Stimulated activated naive CD4-positive, alpha-beta T cell treated with Interleukin-2 at 50 U/mL for 16 hours (primary cell): Measurements from ENCODE around the gene NOVA1.
"Not testable (repeated sequence)": the region's sequence is repeated elsewhere in the genome, so short reads cannot be mapped to it uniquely, and the experiment has no call there.

Experiments used
- DNase-seq: peaks from one replicate; lab custom pipeline; 2025; lab: John Stamatoyannopoulos, UW

NOVA1 gene, protein sequence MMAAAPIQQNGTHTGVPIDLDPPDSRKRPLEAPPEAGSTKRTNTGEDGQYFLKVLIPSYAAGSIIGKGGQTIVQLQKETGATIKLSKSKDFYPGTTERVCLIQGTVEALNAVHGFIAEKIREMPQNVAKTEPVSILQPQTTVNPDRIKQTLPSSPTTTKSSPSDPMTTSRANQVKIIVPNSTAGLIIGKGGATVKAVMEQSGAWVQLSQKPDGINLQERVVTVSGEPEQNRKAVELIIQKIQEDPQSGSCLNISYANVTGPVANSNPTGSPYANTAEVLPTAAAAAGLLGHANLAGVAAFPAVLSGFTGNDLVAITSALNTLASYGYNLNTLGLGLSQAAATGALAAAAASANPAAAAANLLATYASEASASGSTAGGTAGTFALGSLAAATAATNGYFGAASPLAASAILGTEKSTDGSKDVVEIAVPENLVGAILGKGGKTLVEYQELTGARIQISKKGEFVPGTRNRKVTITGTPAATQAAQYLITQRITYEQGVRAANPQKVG

DNA sequence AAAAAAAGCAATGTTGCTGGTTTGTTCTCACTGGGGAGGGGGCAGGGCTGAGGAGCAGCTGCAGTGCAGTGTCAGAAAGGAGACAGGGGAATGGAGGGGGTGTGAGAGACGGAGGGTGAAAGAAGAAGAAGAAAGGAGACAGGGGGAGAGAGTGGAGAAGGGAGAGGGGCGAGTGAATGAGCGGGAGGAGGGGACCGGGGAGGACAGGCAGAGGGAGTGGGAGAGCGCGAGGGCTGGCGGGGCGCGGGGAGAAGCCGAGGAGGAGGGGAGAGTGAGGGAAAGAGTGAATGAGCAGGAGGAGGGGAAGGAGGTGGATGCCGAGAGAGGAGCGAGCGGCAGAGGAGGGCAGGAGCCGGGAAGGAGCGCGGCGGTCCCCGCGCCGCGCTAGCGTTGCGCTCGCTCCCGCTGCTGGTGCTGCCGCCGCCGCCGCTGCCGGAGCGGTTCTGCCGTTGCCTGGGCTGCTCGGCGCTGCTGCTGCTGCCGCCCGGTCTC lies at the start of gene NOVA1:
TSS of gene NOVA1 (minus strand) at position 445 of the 492 bp plus-strand sequence. CDS start 597 bp downstream, outside the sequence.
- DNase-seq: no peak

DNA sequence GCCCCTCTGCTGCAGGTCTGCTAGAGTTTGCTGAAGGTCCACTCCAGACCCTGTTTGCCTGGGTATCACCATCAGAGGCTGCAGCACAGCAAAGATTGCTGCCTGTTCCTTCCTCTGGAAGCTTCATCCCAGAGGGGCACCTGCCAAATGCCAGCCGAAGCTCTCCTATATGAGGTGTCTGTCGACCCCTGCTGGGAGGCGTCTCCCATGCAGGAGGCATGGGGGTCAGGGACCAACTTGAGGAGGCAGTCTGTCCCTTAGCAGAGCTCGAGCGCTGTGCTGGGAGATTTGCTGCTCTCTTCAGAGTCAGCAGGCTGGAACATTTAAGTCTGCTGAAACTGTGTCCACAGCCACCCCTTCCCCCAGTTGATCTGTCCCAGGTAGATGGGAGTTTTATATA lies 47.2 kb upstream of the NOVA1 start:
- DNase-seq: not testable (repeated sequence)

DNA sequence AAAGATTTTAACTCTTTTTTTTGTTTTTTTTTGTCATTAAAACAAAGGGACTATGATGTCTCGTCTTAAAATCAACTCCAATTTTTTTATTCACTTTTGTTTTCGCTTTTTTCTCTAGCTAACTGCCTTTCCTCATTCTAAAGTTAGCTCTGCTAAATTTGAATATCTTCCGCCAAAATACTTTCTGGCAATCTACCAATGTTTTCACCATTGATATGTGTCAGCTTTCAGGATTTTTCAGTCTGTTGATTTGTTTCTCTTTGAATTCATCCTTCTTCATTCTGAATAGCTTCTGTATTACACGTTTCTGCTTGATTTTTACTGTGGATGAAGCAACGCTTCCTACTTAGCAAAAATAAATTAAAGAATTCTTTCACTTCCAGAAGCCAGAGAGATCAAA lies 38.7 kb upstream of the NOVA1 start:
- no peak for DNase-seq

DNA sequence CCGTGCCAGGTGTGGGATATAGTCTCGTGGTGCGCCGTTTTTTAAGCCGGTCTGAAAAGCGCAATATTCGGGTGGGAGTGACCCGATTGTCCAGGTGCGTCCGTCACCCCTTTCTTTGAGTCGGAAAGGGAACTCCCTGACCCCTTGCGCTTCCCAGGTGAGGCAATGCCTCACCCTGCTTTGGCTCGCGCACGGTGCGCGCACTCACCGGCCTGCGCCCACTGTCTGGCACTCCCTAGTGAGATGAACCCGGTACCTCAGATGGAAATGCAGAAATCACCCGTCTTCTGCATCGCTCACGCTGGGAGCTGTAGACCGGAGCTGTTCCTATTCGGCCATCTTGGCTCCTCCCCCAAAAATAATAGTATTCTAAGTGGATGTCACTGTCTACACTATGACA lies 37.1 kb upstream of the NOVA1 start:
- not testable (repeated sequence) for DNase-seq

DNA sequence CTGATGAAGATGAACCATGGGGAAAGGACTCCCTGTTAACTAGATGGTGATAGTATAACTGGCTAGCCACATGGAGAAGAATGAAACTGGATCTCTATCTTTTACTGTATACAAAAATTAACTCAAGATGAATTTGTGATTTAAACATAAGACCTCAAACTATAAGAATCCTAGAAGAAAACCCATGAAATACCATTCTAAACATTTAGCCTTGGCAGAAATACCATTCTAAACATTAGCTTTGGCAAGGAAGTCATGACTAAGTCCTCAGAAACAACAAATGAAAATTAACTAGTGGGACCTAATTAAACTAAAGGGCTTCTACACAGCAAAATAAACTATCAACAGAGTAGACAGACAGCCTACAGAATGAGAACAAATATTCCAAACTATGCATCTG lies 28.4 kb upstream of the NOVA1 start:
- DNase-seq: no peak

DNA sequence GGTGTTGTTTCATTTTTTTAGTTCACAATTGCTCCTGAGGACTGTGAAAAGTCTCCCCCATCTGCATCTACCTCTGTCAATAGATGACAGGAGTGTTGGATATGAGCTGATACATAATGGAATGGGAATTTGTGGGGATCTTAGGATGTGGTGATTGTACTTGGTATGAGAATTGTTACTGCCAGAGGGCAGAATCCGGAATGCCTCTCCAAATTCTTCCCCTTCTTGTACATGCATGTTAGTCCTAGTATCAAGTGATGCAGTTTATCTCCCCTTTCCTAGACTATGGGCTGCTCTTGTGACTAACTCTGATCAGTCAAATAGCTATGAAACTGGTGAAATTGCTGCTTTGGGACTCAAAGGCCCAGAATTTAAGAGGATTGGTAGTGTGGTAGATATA lies 24.8 kb upstream of the NOVA1 start:
- no peak for DNase-seq

DNA sequence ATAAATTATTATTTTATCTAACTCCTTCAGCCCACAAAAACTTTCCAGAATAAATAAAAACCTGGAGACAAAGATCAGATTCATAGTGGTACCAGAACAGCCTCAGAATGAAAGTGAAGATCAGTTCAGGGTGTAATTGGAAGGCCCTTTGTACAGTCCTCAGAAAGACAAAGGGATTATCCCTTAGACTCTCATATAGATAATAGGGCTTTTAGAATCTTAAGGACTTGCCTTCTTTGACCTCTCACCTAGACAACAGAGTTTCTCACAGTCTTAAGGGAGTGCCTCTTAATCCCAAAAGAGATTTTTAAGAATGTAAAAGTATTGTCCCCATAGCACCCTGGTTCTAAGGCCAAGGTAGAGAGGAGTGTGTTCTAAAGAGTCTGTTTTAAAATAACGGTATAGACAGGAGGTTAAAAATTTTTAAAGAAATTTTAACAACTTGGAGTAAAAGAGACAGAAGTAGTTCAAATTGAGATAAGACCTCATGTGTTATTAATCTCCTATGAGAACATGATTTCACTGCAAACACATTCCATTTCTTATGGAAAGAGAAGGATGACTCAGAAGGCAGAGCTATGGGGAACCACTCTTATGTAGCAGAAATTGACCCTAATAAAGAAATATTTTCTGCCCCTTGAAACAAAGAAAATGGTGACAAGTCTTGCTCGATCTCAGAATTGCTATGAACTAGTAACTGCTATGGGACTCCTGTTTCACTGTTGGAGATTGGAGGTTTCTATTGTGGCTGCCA lies 24.2 kb upstream of the NOVA1 start:
- no peak for DNase-seq

DNA sequence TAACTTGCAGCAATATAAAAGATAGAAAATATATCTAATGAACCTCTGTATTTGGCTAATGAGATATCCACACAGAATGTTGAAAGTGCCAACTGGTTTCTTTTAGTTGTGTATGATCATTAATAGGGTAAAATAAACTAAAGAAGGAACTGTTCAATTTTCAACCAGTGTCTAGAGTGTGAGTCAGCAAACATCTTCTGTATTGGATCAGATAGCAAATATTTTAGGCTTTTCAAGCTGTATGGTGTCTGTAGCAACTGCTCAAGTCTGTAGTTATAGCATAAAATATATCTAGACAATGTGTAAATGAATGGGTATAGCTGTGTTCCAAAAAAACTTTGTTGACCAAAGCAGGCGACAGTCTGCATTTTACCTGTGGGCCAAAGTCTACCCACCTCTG lies 23.5 kb upstream of the NOVA1 start:
- no peak for DNase-seq

DNA sequence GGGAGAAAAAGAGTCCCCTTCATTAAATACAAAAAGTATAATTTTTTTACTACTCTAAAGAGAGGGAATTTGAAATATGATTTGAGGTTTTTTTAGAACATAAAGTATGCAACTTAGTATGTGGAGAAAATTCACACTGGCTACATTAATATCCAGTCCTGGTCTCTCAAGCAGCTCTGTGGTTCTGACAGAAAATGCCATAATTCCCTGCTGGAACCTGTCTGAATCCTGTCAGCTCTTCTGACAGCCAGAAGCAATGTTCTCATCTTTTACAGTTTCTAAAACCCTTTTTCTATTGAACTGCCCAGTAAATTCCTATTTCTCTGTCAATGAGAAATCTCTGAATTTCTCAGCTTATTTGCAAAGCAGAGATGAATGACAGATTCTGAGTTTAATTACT lies 13.4 kb upstream of the NOVA1 start:
- no peak for DNase-seq

DNA sequence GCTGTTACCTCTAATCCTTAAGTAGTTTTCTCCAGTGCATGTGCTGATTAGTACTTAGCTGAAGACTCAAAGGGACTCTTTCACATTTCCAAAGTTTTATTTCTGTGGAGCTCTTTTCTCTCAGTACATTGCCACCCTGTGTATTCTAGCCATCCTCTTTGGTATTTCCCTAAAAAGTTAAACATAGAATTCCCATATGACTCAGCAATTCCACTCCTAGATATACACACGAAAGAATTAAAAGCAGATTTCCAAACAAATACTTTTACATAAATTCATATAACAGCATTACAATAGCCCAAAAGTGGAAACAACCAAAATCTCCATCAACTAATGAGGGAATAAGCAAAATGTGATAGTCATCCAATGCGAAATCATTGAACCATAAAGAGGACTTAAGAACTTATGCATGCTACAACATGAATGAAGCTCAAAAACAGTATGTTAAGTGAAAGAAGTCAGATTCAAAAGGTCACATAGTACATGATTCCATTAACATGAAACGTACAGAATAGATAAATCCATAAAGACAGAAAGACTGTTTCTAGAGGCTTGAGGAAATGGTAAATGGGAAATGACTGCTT lies 9.0 kb upstream of the NOVA1 start:
- DNase-seq: no peak

DNA sequence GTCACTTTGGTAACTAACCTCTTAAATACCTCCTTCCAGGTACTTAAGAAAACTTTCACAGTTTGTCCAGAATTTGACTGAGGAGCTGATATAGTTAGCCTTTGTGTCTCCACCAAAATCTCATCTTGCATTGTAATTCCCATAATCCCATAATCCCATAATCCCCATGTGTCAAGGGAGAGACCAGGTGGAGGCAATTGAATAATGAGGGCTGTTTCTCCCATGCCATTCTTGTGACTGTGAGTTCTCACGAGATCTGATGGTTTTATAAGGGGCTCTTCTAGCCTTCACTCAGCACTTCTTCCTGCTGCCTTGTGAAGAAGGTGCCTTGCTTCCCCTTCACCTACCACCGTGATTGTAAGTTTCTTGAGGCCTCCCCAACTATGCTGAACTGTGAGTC lies 7.8 kb upstream of the NOVA1 start:
- DNase-seq: no peak

DNA sequence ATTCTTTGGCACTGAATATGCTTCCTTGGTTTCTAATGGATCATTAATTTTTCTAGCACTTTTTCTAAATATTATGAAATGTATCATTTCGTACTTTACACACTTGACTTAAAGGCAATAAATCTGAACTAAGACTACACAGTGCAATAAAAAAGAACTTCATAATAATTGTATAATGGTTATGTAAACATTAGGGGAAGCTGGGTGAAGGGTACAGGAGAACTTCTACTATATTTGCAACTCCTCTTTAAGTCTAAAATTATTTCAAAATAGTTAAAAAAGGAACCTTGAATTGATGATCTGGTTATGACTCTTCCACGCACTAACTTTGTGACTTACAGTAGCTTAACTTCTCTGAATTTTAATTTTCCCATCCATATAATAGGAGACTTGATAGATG lies 5.1 kb upstream of the NOVA1 start:
- no peak for DNase-seq

DNA sequence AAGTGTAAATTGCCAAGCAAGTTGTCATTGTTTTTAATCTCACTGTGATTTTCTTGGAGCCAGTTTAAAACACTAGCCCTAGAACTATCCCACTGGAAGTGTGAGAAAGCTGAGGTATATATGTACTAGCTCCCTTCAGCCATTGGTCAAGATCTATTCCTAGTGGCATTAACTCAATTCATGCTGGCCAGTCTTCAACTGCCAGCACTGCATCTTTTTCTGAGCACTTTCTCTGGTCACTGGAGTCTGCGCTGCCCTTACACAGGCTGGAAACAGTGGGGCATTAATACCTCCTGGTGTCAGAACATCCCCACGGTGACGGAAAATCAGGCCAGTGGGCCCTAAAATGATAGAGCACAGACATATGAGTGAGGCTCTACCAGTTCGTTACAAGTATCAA lies 4.0 kb upstream of the NOVA1 start:
- DNase-seq: no peak

DNA sequence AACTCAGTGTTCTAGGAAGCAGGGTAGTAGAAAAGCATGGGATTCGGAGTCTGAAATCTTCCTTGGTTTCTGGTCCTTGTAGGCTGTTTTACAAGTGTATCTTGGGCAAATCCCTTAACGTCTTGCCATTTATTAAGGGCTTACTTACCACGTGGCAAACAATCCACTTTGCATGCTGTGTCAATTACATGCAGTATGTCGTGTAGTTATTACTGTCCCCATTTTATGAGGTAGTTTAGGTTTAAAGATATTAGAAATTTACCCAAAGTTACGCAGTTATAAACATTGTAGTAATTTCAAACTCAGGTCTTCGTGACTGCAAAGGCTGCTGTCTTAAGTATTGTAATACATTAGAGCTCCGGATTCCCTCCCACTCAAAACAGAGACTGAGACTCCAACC lies 1.5 kb upstream of the NOVA1 start:
- DNase-seq: no peak

DNA sequence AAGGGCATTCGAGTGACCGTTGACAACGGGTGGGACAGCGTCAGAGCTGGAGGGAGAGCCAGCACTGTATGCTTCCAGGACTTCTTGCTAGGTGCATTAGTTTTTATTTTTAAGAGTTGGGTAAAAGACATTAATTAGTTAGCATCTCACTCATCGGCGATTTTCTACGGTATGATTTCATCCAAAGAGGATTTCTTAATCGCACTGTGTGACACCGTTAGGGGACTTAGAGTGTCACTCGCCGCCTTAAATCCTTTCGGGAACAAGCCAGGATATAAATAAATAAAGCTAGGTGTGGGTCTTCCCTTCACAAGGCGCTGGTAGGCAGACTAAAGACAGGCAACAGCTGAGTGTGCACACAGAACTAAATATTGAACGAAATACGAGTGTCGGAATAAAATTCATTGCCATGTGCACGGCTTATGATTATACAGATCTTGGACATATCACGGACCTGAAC lies 869 bp upstream of the NOVA1 start:
- no peak for DNase-seq

DNA sequence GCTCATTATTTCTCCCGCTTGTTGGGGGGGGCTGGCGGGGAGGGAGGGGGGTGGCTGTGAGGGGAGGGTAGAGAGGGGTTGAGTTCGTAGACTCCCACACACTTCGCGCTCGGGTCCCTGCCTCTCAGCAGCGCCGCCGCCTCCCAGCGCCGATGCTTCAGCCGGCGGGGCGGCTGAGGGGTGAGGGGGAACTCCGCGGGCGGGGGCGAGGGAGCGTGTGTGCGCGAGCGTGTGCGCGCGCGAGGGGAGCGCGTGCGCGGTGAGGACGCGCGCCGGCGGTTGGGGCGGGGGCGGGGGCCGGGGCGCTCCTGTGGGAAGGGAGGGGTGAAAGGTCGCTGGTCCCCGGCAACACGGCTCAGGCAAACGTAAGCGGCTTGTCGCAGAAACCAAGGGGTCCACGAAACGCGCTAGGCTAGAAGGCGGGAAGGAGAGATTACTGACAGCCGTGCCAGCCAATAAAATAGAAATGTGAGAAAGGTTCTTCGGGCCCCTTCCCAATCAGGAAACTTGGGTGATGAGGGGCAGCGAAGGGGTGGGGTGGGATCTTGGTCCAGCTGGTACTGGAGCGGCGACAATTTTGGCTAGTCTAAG lies 343 bp upstream of the NOVA1 start:
- DNase-seq: no peak

DNA sequence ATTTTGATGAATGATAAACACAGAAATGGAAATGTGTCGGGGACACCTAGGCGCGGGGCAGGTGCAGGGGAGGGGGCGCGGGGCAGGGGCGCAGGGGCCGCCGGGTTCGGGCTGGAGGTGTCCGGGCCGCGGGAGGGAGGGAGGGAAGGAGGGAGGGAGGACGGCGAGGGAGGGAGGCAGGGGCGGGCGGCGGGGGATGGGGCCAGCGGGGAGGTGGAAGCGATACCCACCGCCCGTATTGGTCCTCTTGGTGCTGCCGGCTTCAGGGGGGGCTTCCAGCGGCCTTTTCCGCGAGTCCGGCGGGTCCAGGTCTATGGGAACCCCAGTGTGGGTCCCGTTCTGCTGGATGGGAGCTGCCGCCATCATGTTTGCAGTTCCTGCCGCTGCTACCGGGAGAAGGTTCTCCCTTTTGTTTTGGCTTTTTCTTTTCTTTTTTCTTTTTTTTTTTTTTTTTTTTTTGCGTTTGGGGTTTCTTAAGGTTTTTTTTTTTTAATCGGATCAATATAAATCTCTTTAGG lies 703 bp downstream of the NOVA1 start:
- no peak for DNase-seq

DNA sequence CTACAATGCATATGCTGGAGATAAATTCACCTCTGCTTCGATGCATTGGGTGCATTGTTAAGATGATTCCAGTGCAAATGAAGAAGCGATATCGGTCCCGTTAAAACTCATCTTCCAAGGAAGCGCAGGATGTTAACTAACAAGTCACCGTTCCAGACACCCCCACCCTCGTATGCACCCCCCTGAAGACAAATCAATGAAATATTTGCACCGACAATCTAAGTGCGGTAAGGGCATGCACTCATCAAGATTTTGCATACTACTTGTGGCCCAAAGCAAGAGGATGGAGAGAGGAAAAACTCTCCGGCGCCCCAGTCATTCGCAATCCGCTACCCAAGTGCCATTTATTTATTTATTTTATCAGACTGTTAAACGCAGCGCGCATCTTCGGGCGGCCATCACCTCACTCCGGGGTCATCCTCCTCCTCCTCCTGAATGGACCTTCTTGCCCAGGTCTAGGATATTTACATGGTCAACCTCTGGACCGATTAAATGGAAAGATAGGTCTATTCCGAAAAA lies 1.2 kb downstream of the NOVA1 start:
- DNase-seq: no peak

DNA sequence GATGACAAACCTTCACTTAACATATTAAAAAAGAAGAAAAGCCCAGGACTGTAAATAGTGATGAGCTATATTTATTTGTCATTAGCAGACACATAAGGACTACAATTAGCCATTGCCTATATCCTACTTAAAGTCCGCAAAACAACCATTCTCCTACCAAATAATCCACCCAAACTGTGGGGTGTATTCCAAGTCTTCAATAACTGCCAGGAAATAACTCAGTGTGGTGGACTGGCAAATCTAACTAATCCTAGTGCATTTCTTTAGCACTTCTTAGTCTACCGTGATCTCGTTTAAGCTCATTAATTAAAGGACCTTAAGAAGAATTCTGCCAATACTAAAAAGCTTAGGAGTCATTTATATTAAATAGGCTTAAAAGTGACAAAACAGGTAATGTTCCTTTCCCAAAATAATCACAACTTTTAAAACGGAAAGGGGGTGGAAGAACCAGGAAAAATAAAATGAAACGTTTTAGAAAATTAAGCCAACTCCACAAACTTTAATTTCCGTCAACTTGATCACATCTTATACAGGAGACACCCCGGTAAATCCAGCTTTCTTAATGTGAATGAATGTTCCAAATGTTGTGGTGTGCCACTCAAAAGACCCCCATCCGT lies 1.8 kb downstream of the NOVA1 start:
- no peak for DNase-seq

DNA sequence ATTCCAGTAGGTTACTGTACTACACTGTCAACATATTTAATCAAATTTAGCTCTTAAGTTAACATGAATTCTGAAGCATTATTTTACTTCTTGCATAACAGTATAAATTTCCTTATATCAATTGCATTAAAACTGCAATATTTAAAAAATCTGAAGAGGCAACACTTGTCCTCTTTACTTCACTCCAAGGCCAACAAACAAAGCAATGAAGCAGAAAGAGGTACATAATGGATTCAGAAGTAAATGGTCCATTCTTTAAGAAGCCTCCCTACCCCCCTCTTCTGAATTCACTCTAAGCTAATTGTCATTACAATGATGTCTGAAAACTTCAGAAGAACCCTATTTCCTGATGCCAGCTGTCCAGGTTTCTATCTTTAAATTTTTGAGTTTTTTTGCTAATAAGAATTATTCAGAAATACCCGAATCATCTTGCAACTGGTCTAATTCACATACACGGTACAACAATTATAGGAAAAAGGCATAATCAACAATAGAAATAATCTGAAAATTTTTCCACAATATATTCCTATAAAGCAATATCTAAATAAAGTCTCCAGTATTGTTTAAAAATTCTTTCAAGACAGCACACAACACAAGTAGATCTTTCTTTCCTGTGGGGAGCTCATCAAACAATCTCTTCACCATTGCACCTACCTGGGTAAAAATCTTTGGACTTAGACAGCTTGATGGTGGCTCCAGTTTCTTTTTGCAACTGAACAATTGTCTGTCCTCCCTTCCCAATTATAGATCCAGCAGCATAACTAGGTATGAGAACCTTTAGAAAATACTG lies 2.9 kb downstream of the NOVA1 start:
- no peak for DNase-seq

DNA sequence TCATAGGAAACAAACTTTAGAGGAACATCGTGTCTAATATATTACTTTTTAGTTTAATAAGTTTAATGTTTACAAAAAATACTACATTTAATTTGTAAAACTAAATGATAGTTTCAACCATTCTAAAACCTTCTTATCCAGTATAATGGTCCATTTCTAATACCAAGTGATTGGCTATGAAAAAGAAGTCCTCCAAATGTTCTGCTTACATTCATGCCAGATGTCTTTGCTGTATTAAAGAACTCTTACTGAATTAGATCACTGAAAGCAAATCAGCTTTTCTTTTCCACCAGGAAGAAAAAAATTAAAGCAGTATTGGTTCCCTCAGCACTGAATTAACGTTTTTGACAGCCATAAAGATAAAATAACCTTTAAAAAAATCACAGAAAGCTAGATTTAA lies 3.7 kb downstream of the NOVA1 start:
- DNase-seq: no peak
